HTR-8/SVneo (cell line): ENCODE results near the gene ZBTB39.
A peak's percentile ranks its signal among the peaks of the same experiment; 100 is the strongest.
"Not testable (repeated sequence)": the region's sequence is repeated elsewhere in the genome, so short reads cannot be mapped to it uniquely, and the experiment has no call there.

ENCODE experiments used
- DNase-seq: peaks from one replicate; pipeline ENCODE4 v3.0.0; 2011; ENCODE audit warnings: low spot score, mixed read lengths; ENCODE audit not compliant: insufficient read length
- FAIRE-seq: peaks from 2 replicates; lab custom pipeline; 2011; peaks lifted over from hg19 to GRCh38; lab: Jason Lieb, UNC

Gene ZBTB39

DNA sequence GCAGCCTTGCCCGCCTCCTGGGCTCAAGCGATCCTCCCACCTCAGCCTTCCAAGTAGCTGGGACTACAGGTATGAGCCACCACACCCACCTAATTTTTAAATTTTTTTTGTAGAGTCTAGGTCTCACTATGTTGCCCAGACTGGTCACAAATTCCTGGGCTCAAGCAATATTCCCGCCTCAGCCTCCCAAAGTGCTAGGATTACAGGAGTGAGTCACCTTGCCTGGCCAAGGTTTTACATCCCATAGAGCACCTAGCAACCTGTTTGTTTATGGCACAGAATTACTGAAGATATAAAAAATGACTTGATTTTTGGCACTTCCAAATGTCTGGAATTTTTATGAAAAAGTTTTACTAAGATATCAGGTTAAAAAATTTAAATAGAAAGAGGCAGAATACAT lies 27.1 kb upstream of the ZBTB39 start:
- DNase-seq = no peak
- no peak for FAIRE-seq

DNA sequence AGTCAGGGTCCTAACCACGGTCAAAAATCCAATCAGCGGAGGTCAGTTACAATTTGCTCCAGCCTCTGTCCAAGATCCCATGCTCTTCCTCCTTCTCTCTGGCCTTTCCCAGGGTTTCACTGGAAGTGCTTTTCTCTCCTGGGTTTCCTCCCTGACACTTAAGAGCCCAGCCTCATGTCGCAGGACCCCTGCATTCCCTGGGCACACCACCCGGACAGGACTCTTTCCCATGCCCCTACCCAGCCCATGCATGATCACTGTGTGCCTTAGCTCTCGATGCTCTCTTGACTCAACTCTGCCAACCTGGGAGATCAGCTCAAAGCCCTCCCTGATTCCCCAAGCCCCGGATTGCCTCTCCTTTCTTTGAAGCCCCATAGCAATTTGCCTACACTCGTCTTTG lies 25.4 kb upstream of the ZBTB39 start:
- FAIRE-seq = no peak
- DNase-seq = no peak

GRCh38 chr12:57031138-57031725 lies 24.9 kb upstream of the ZBTB39 start:
- FAIRE-seq (peak; percentile 9), DNase-seq (peak; percentile 54)

DNA sequence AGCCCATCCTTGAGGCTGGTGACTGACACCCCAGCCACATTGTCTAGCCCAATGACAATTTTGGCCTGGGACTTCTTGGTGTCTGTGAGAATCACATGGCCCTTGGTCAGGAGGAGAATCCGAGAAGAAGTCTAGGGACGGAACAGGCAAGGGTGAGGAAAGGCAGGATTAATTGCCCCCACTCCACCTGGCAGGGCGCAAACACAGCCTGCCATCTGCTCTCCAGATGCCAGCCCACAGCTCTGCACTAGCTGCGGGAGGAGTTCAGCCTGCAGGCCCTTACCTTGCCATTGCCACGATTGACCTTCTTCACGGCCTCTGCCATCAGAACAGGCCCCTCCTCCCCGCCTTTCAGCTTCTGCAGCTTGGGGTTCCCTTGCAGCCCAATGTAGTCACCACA lies 23.1 kb upstream of the ZBTB39 start:
- DNase-seq = no peak
- no peak for FAIRE-seq

GRCh38 chr12:57027805-57028153 lies 21.4 kb upstream of the ZBTB39 start:
- no peak for FAIRE-seq
- no peak for DNase-seq

- DNase-seq (no peak), FAIRE-seq (no peak)
Measured at GRCh38 chr12:57027011-57027804, 20.9 kb upstream of the ZBTB39 start.

- DNase-seq (no peak), FAIRE-seq (no peak)
Measured at GRCh38 chr12:57025196-57025595, 18.9 kb upstream of the ZBTB39 start.

DNA sequence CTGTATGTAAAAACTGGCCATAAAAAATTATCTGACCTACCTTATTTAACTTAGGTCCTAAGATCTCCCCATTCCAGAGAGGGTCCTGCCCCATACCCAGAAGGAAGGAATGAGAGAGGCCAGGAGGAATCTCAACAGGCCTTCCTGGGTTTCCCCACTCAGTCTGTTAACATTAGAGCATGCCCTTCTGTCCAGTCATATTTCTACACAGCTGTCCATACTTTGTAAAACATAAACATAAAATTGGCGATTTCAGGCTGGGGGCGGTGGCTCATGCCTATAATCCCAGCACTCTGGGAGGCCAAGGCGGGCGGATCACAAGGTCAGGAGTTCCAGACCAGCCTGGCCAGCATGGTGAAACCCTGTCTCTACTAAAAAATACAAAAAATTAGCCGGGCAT lies 16.0 kb upstream of the ZBTB39 start:
- DNase-seq, FAIRE-seq: not testable (repeated sequence)

DNA sequence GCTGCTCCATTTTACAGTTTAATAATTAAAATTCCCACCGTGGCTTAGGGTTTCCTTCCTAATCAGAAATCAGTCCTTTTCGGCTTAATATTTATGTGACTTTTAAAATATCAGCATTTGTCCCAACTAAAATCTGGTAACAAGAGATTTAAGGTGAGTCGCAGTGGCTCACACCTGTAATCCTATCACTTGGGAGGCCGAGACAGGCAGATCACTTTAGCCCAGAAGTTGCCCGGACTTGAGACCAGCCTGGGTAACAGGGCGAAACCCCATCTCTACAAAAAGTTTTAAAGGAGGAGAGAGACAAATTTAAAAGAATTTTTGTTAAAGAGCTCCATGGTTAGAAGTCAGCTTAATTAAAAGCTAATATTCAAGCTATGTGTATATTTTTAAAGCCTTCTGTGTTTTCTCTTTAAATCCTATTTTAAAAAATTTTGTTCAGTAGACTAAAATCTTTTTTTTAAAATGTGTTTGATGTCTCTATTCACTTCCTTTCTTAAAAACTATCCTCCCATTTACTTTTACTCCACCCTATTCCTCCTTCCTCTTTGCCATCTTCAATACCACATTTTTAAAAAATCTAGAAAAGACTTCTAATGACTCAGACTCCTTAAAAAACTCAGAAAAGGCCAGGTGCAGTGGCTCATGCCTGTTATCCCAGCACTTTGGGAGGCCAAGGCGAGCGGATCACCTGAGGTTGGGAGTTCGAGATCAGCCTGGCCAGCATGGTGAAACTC lies 13.8 kb upstream of the ZBTB39 start:
- no peak for FAIRE-seq

GRCh38 chr12:57018906-57019305 lies 12.6 kb upstream of the ZBTB39 start:
- DNase-seq (no peak), FAIRE-seq (no peak)

More for the DNA sequence above, 13.8 kb upstream of the ZBTB39 start:
- no peak for DNase-seq

DNA sequence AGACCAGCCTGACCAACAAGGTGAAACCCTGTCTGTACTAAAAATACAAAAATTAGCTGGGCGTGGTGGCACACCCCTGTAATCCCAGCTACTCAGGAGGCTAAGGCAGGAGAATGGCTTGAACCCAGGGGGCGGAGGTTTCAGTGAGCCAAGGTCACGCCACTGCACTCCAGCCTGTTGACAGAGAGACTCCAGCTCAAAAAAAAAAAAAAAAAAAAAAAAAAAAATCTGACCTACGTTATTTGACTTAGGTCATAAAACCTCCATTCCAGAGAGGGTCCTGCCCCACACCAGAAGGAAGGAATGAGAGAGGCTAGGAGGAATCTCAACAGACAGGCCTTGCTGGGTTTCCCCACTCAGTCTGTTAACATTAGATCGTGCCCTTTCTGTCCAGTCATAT lies 12.0 kb upstream of the ZBTB39 start:
- DNase-seq, FAIRE-seq: not testable (repeated sequence)

- no peak for FAIRE-seq
- DNase-seq = no peak
Measured at GRCh38 chr12:57016348-57016747, 10.0 kb upstream of the ZBTB39 start, which contains the start of gene TAC3. TAC3 (minus strand) TSS chr12:57016529; CDS start chr12:57015797, 732 bp downstream.

DNA sequence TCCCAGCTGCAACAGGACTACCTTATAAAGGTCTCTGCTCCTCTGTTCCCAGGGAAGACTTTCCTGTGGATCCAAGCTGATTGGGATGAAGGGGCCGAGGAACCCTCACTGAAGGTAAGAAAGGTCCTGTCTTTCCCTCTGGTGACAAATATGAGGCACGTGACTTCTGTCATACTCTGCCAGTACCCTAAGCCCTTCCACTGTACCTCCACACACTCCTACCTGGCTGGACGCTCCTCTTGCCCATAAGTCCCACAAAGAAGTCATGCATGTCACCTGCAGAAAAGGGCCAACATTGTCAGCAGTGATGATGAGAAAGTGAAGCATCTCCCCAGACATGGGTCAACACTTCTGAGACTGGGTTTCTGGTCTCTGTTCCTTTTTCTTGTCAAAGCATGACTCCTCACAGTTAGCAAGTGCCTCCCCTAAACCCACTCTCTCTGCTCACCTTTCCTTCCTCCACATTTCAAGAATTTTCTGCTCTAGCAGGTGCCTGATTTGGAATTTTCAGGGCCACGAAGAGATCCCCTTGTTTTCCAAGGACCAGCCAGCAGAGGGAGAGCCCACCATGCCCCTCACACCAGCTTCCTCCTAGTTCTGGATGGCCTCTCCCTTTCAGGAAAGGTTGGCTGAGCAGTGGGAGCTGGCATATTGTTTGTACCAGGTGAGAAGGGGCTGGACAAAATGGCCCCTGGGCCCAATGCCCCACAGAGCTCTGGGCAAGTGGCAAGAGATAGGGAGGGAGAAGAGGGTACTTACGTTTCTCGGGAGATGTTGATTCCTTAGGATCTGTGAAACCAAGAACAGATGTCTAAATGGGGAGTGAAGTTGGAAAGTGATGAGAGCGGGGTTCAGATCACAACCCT lies 6.5 kb upstream of the ZBTB39 start:
- FAIRE-seq = no peak
- DNase-seq = no peak

DNA sequence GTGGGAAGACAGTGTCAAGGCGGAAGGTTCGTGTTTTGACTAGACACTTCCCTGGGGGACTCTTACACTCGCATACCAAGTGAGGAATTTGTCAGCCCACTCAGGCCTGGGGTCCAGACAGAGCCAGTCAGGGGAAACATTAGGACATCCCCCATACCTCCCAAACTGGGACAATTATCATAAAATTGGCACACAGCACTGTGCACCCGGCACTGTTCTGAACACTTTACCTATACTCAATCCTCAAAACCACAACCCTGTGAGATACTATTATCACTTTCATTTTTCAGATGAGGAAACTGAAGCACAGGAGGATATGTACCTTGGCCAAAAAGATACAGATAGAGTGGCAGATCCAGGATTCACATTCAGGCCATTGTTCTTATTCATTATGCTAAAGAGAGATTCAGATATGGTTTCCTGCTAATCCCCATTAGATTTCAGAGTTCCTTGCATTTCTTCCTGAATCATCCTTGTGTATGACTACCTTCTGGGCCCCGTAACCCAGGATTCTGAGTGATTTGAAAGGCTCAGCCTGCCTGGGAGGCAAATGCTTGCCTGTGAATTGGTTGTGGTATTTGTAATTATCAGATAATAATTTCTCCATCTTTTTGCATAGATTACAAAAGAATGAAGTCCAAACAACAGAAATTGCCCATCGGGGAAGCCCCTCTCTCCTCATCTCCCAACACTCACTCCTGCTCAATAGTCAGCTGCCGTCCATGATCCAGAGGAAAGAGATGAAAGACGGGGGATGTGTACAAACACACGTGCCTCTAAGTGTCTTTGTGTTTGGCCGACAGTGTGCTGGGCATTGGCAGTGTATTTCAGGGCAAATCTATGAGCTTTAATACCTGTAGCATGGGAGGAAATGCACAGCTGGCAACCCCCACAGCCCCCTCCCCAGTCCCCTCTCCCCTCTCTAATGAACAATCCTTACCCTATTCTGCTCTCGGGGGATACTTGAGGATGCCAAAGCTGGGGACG lies 5.4 kb upstream of the ZBTB39 start:
- FAIRE-seq (no peak), DNase-seq (no peak)

GRCh38 chr12:57010627-57011247 lies 4.4 kb upstream of the ZBTB39 start:
- FAIRE-seq (no peak), DNase-seq (no peak)

DNA sequence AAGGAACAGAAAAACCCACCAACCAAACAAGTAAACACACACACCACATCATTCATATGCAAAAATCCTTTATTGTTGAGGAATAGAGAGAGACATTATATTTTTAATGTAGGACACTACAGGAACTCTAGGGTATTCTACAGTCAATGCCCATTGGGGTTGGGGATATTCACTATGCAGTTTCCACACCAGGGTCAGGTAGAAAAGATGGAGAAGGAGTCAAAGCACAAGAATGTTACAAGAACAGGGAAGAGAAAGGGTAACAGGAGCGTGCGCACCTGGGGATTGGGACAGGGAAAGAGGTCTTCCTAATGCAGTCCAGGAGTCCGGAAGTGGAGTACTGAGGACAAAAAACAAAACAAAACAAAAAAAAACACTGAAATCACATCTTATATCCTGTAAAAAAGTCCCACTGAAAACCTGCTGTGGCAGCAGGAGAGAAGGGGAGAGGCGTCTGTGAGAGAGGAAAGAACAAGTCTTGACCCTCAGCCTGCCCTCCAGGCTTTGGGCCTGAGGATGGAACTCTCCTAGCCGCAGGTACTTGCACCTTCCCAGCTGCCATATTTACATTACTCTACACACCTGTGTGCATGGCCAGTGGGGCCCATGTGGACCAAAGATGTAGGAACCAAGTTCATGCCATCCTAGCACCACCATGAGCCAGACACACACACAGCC lies 3.7 kb upstream of the ZBTB39 start:
- FAIRE-seq (no peak), DNase-seq (no peak)

- FAIRE-seq (no peak), DNase-seq (peak; percentile 75)
Measured at GRCh38 chr12:57008178-57008577, 1.8 kb upstream of the ZBTB39 start.

- no peak for FAIRE-seq
- no peak for DNase-seq
Measured at GRCh38 chr12:57006809-57007475, 596 bp upstream of the ZBTB39 start.
